ENCODE data around the gene GABRA5. TPM values are rescaled to one million over a fixed set of nuclear protein-coding genes. Genes with fewer than 3 reads are reported as not detected.

GABRA5 gene
- total and polyA plus RNA-seq, 2 of the 4 experiments (the other 2 are of a cell fraction) = 4.0 to 7.3 TPM

- in situ Hi-C loops (cut with MboI; ENCODE audit: low sequenced_read_pairs) = no loop called here
- H3K27me3 ChIP-seq (ENCODE audit: control insufficient read depth, insufficient read depth, low read length) = no peaks in the 10 kb centered on the region
- no peak overlapping the region for H4K8ac ChIP-seq (ENCODE audit: low read depth in 2 of 2, low read length in 2 of 2)
- no peak overlapping the region for H3K4me2 ChIP-seq (ENCODE audit: low read depth, low read length)
- DNase-seq = no peak
- CTCF ChIA-PET = no interaction called here
- no peak overlapping the region for H3K23ac ChIP-seq (ENCODE audit: low read depth, low read length)
- TF ChIP-seq RFX5 (IDR thresholded peaks at IDR 0.05; ENCODE audit: low read depth, low read length) (no peak), CHD1 (IDR thresholded peaks at IDR 0.05; ENCODE audit: low read depth, low read length) (no peak), CEBPB (IDR thresholded peaks at IDR 0.05; ENCODE audit: low read depth, low read length) (no peak), FOS (IDR thresholded peaks at IDR 0.05; ENCODE audit: low read depth, low read length) (no peak), NFE2L2 (IDR thresholded peaks at IDR 0.05; ENCODE audit: low read depth, low read length) (no peak), MAZ (IDR thresholded peaks at IDR 0.05; ENCODE audit: borderline replicate concordance, low read depth, low read length) (no peak), POLR2A (IDR thresholded peaks at IDR 0.05; ENCODE audit: low read depth, low read length) (no peak), BHLHE40 (IDR thresholded peaks at IDR 0.05; ENCODE audit: low read depth, low read length) (no peak), MAFK (IDR thresholded peaks at IDR 0.05; ENCODE audit: low read depth, low read length) (no peak), RAD21 (IDR thresholded peaks at IDR 0.05; ENCODE audit: low read length) (no peak), CTCF (conservative IDR thresholded peaks at IDR 0.05; ENCODE audit: low read depth, low read length) (no peak), MXI1 (IDR thresholded peaks at IDR 0.05; ENCODE audit: borderline replicate concordance, low read depth, low read length) (no peak)
- TF ChIP-seq, protein P1, sequence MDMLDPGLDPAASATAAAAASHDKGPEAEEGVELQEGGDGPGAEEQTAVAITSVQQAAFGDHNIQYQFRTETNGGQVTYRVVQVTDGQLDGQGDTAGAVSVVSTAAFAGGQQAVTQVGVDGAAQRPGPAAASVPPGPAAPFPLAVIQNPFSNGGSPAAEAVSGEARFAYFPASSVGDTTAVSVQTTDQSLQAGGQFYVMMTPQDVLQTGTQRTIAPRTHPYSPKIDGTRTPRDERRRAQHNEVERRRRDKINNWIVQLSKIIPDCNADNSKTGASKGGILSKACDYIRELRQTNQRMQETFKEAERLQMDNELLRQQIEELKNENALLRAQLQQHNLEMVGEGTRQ (IDR thresholded peaks at IDR 0.05; ENCODE audit: low read depth, low read length) = no peak
- TF ChIP-seq, protein P2, sequence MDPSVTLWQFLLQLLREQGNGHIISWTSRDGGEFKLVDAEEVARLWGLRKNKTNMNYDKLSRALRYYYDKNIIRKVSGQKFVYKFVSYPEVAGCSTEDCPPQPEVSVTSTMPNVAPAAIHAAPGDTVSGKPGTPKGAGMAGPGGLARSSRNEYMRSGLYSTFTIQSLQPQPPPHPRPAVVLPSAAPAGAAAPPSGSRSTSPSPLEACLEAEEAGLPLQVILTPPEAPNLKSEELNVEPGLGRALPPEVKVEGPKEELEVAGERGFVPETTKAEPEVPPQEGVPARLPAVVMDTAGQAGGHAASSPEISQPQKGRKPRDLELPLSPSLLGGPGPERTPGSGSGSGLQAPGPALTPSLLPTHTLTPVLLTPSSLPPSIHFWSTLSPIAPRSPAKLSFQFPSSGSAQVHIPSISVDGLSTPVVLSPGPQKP (IDR thresholded peaks at IDR 0.05; ENCODE audit: borderline replicate concordance, low read depth, low read length) = no peak
- H4K20me1 ChIP-seq (ENCODE audit: insufficient read depth, low read length) = no peaks in the 10 kb centered on the region
- no peaks in the 10 kb centered on the region for H3K79me1 ChIP-seq (ENCODE audit: low read depth in 1 of 2, low read length in 2 of 2)
- H3K27ac ChIP-seq (ENCODE audit: insufficient read depth, low read length) = no peak overlapping the region
- WGBS, 2 experiments (ENCODE audit: extremely low coverage in 2 of 2, insufficient read length in 1 of 2) = 0% methylated on average over 4 of the region's 48 CpGs; no CpG with 5 or more reads in 1 of the 2 experiments
- no peak overlapping the region for H3K14ac ChIP-seq (replicated peaks; ENCODE audit: low read depth, low read length)
- no peak overlapping the region for H2BK15ac ChIP-seq (ENCODE audit: low read depth, low read length)
- no peak overlapping the region for H3K56ac ChIP-seq (ENCODE audit: extremely low read depth, insufficient read depth, low read length)
- POLR2A ChIA-PET (ENCODE audit: unreplicated experiment) = no interaction called here
- H3K9ac ChIP-seq (ENCODE audit: low read depth, low read length) = no peak overlapping the region
- ATAC-seq (ENCODE audit: low read depth) = no peak
- no peak overlapping the region for H2BK20ac ChIP-seq (ENCODE audit: low read depth, low read length)
- H3K4me3 ChIP-seq (ENCODE audit: insufficient read depth, low read depth, low read length) = no peak overlapping the region
- intact Hi-C loops (cut with micrococcal nuclease) = no loop called here
- H2BK120ac ChIP-seq (ENCODE audit: low read depth, low read length) = no peak overlapping the region
- no peak overlapping the region for H3K18ac ChIP-seq (ENCODE audit: low read depth, low read length)
- dilution Hi-C loops (cut with HindIII; ENCODE audit: low sequenced_read_pairs, unreplicated experiment) = no loop called here
- no peaks in the 10 kb centered on the region for H3K4me1 ChIP-seq (ENCODE audit: control insufficient read depth, insufficient read depth, low read length)
- no peaks in the 10 kb centered on the region for H3K9me1 ChIP-seq (ENCODE audit: insufficient read depth, low read length)
- H2AK5ac ChIP-seq (ENCODE audit: low read depth, low read length) = no peak overlapping the region
- H4K5ac ChIP-seq (ENCODE audit: low read depth, low read length) = no peak overlapping the region
- BruUV-seq (replicated peaks) = no TSS peak
- peak overlapping the region; percentile 32 for H2AFZ ChIP-seq (replicated peaks; ENCODE audit: low read length, poor library complexity)
- H3K9me3 ChIP-seq (ENCODE audit: control insufficient read depth, insufficient read depth, low read length) = peaks cover 4% of the 10 kb centered on the region
- H2AK9ac ChIP-seq (replicated peaks; ENCODE audit: low read depth, low read length, poor library complexity) = no peak overlapping the region
- H3K4ac ChIP-seq (ENCODE audit: low read depth, low read length) = no peak overlapping the region
- no peak overlapping the region for H4K91ac ChIP-seq (ENCODE audit: insufficient read depth, low read depth, low read length)
- no peak overlapping the region for H2BK5ac ChIP-seq (ENCODE audit: low read depth, low read length, poor library complexity, severe bottlenecking)
- H3K36me3 ChIP-seq (ENCODE audit: control insufficient read depth, insufficient read depth, low read length) = no peaks in the 10 kb centered on the region
Measured at GRCh38 chr15:26967719-26968269, 100.9 kb downstream of the GABRA5 start.

Measured in IMR-90 (cell line).